Cardiac fibroblast (primary cell): ENCODE data around the gene CAMTA1.
"Not testable (repeated sequence)": the region's sequence is repeated elsewhere in the genome, so short reads cannot be mapped to it uniquely, and the experiment has no call there.

Experiments used
- DNase-seq, 2 donors: peaks; one replicate each; pipeline versions ENCODE4 v3.0.0 to v3.0.0-alpha.2; 2010; ENCODE audit warnings: low read depth in 2 of 2
- H3K4me3 ChIP-seq, 2 donors: replicated peaks in 1 of 2; 1 replicate in 1 of 2; 2 replicates in 1 of 2; pipeline ENCODE4 v1.5.1; 2011; ENCODE audit warnings: low read depth in 2 of 2, low read length in 2 of 2, mild to moderate bottlenecking in 2 of 2, moderate library complexity in 1 of 2
- TF ChIP-seq, protein P1 (sequence below): IDR thresholded peaks from one replicate; pipeline ENCODE4 v1.5.1; 2011; ENCODE audit warnings: low read depth, mild to moderate bottlenecking, low read length, inconsistent platforms

Gene CAMTA1

GRCh38 chr1:6785318-6785727 is at the start of gene CAMTA1:
TSS of gene CAMTA1 (plus strand) at chr1:6785454. CDS start at chr1:6785531, 77 bp downstream.
- TF ChIP-seq, protein P1, sequence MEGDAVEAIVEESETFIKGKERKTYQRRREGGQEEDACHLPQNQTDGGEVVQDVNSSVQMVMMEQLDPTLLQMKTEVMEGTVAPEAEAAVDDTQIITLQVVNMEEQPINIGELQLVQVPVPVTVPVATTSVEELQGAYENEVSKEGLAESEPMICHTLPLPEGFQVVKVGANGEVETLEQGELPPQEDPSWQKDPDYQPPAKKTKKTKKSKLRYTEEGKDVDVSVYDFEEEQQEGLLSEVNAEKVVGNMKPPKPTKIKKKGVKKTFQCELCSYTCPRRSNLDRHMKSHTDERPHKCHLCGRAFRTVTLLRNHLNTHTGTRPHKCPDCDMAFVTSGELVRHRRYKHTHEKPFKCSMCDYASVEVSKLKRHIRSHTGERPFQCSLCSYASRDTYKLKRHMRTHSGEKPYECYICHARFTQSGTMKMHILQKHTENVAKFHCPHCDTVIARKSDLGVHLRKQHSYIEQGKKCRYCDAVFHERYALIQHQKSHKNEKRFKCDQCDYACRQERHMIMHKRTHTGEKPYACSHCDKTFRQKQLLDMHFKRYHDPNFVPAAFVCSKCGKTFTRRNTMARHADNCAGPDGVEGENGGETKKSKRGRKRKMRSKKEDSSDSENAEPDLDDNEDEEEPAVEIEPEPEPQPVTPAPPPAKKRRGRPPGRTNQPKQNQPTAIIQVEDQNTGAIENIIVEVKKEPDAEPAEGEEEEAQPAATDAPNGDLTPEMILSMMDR: no peak
- peak within 1 kb of the TSS; percentile 71 to 75 for H3K4me3 ChIP-seq
- DNase-seq: no peak

DNA sequence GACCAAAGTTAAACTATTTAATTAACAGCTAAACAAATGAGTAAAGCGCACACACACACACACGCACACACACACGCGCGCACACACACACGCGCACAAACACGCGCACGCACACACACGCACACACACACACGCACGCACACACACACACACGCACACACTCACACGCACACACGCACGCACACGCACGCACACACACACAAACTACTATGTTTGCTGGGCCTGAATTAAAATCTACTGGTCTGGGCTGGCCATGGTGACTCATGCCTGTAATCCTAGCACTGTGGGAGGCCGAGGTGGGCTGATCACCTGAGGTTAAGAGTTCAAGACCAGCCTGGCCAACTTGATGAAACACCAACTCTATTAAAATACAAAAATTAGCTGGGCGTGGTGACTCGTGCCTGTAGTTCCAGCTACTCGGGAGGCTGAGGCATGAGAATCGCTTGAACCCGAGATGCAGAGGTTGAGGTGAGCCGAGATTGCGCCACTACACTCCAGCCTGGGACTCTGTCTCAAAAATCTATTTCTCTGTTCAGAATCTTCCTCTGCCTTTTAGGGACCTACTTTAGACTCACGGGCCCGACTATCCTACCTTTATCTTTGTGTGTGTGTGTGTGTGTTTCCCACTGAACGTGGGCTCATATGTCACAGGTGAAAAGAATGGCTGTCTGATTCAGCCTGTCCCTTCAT is 46.1 kb upstream of the CAMTA1 start:
- no peak for DNase-seq
- TF ChIP-seq, protein P1: no peak
- H3K4me3 ChIP-seq: no peak overlapping the region

DNA sequence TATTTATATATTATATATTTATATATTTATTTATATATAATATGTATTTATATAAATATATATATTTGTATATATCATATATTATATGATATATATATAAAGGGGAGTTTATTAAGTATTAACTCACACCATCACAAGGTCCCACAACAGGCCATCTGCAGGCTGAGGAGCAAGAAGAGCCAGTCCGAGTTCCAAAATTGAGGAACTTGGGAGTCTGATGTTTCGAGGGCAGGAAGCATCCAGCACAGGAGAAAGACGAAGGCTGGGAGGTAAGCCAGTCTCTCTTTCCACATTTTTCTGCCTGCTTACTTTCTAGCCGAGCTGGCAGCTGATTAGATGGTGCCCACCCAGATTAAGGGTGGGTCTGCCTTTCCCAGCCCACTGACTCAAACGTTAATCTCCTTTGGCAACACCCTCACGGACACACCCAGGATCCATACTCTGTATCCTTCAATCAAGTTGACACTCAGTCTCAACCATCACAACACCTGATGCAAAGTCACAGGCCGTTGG is 42.5 kb upstream of the CAMTA1 start:
- DNase-seq, H3K4me3 ChIP-seq: not testable (repeated sequence)

GRCh38 chr1:6743189-6744101 is 41.8 kb upstream of the CAMTA1 start:
- TF ChIP-seq, protein P1: no peak
- peak; percentile 84 to 86 for DNase-seq
- H3K4me3 ChIP-seq: no peak overlapping the region

DNA sequence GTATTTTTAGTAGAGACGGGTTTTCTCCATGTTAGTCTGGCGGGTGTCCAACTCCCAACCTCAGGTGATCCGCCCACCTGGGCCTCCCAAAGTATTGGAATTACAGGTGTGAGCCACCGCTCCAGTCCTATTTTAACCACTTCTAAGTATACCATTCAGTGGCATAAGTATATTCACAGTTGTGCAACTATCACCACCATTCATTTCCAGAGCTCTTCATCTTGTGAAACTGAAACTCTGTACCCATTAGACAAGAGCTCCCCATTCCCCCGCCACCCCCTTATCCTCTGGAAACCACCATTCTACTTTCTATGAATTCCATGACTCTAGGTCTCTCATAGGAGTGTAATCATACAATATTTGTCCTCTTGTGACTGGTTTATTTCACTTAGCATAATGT is 40.2 kb upstream of the CAMTA1 start:
- TF ChIP-seq, protein P1: no peak
- H3K4me3 ChIP-seq: no peak overlapping the region
- no peak for DNase-seq

- TF ChIP-seq, protein P1: no peak
- no peak for DNase-seq
- no peak overlapping the region for H3K4me3 ChIP-seq
Observed at GRCh38 chr1:6747674-6748073, 37.6 kb upstream of the CAMTA1 start.

DNA sequence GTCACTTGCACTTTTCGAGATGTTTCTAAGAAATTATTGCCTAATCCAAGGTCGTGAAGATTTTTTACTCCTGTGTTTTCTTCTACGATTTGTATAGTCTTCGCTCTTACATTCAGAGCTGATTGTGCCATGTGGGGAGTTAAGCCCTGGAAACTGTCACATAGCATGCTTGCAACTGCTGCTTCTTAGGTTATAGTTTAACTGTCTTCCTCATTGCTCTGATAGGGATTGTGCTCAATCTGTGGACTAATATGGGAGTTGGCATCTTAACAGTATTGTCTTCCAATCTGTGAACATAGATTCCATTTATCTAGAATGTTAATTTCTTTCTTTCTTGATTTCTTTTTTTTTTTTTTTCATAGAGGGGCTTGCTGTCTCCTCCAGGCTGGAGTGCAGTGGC is 34.8 kb upstream of the CAMTA1 start:
- TF ChIP-seq, protein P1: no peak
- no peak for DNase-seq
- no peak overlapping the region for H3K4me3 ChIP-seq
